ENCODE results near the gene RPS6KA3.
"Not testable (repeated sequence)": the region's sequence is repeated elsewhere in the genome, so short reads cannot be mapped to it uniquely, and the experiment has no call there.

The RPS6KA3 gene

DNA sequence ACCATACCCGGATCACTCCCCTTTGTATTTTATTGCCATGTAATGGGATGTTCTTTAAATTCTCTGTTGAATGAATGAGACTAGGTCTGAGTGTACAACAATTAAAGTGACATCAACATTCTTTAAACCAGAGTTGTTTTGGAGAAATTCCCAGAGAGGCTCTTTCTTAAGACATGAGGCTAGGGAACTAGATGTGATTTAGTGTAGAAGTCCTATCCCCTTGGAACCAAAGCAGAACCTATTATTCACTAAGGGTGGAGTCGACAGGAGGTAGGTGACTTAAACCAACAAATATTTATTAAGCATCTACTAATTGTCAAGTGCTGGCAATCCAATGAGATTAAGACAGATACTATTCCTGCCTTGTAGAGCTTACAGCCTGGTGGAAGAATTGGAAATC lies 126.7 kb downstream of the RPS6KA3 start:
- DNase-seq, result no peak

DNA sequence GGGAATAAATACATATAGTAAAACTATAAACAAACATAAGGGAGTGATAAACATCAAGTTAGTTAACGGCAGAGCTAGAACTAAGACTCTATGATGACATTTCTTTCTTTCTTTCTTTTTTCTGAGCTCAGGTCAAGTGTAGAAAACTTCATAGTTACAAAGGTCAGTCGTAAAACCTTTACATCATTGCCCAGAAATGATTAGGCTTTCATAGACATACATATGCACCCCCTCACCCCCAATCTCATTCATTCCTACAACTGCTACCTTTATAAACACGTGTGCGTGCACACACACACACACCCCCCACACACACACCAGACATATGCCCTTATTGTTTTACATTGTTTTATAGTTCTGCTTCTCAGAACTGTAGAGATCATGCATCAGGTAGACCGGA lies 130.8 kb downstream of the RPS6KA3 start:
- no peak for DNase-seq

DNA sequence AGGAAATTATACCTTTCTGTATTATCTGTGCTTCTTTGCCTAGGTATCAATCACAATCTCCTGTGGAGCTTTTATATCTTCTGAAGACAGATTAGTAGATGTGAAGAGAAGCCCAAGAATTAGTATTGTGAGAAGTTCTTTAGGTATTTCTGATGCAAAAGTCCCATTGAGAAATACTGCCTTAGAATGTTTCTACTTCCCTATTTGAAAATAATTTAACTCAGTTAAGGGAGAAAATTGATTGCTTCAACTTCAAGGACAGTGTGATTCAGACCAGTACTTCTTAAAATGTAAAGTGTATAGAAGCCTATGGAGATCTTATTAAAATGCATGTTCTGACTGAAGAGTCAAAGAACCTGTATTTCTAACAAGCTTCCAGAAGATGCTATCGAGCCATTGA lies 134.0 kb downstream of the RPS6KA3 start:
- no peak for DNase-seq

DNA sequence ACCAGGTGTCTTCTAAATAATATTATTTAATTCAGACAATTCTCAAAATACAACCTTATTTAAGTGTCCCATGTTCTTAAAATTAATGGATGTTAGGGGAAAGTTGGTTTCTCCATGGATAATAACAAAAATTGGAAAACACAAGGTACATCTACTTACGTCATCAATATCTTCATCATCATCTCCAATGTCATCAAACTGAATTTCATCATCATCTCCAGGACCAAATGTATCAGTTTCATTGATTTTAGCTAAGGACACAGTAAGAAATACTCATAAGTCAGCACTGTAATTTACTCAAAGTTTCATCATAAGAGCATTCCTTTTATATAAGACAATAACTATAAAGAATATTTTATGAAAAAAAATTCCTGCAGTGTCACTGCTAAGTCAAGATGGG lies 136.4 kb downstream of the RPS6KA3 start:
- no peak for DNase-seq

DNA sequence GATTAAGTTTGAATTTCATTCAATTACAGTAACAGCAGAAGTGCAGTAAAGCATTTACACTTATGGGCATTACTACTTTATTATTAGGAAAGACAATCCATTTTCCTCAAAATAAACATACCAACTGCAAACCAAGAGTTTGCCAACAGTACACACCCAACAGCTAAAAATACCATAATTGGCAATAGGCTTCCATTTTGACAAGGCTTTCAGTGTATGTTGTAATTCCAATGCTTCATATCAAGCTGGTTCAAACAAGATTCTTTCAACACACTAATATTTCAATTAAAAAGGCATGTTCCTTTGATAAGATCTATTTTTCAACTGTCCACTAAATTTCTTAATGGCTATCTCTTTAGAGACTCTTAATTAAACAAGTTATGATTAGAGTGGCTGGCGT lies 137.2 kb downstream of the RPS6KA3 start:
- no peak for DNase-seq

DNA sequence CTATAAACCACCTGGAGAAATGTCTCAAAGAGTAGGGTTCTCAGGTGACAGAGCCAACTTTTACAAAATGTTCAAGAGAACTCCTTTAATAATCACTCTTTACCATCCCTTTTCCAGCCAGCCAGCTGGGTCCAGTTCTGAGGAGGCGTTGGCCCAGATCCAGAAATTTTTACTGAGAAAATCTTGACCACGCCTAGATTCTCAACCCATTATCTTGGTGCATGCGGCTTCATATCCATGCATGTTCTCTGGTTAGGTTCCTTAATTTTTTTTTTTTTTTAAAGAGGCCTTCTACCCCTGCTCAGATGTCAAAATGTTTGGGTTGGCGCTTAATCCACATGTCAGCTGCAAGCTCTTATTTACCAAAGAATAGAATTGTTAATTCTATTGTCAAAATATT lies 138.0 kb downstream of the RPS6KA3 start:
- no peak for DNase-seq

DNA sequence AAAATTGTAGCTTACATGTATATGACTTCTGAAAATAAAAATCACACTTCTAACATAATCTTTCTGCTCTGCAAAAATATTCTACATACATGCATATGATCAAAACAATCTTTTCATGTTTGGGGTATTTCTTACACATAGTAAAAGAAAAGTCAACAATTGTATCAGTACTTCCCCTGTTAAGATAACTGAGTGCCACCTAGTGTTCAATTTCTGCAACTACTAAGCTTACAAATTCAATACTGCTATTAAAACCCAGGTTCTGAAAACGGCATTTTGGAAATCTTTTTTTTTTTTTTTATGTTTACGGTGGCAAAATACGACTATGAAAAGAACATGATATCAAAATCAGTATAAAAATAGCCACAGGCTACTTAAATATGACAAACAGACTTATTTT lies 139.3 kb downstream of the RPS6KA3 start:
- DNase-seq, result not testable (repeated sequence)

DNA sequence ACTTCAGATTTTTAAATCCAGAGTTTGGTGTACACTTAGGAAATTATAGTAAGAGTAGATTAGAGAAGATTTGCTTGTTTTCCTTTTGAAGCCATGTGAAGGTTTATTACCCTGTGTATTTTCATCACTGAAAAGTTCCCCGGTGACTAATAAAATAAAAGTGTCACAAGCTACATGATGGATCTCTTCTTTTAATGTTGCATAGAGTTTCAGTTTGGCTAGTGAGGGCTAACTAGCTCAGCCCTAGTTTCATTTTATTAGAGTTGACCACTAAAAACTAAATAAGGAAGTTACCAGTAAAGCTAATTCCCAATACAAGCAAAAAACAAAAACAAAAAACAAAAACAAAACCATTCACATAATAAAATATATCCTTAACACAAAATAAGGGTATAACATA lies 139.9 kb downstream of the RPS6KA3 start:
- DNase-seq, result not testable (repeated sequence)

DNA sequence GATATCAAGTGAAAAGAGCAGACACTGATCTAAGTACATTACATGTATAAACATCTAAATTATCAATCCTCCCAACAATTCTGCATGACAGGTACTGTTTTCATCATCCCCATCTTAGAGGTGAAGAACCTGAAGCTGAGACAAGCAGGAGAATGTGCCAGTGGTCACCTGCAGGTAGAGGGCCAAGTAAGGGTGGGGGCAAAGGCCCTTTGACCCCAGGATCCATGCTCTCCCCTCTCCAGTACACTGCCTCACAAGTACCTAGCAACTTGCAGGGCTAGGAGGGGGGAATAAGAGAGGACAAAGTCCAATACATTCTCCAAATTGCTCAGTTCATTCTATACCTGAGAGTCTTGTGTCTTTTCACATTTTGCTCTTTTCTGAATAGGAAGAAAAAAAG lies 141.7 kb downstream of the RPS6KA3 start:
- DNase-seq, result no peak

DNA sequence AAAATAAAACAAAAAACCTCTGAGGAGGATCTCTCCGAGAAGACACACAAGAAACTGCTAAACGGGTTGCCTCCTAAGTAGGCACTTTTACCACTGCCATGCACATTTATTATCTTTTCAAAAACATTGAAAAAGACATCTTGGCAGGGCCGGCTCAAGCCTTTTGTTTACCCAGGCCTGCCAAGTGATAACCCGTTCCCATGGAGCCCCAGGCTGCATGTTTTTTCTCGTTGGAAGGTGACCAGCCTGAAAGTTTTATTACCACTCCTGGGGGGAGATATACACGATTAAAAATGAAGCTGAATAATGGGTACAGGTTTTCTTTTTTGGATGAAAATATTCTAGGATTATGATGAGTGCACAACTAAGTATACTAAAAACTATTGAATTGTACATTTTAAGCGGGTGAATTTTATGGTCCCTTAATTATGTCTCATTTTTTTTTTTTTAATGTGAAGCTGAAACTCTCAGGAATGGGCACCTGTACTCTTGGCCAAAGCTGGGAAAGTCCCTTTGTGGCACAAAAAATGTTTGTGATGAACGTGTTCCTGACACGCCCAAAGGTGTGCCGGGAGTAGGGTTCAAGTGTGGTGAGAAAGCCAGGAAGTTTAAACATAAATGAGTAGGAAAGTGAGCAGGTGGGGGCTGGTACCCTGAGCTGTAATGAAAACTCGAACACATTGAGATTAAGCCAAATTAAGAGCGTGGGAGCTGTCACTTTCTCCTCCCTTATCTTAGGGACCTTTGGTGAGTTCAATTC lies 148.5 kb downstream of the RPS6KA3 start:
- DNase-seq, result no peak

DNA sequence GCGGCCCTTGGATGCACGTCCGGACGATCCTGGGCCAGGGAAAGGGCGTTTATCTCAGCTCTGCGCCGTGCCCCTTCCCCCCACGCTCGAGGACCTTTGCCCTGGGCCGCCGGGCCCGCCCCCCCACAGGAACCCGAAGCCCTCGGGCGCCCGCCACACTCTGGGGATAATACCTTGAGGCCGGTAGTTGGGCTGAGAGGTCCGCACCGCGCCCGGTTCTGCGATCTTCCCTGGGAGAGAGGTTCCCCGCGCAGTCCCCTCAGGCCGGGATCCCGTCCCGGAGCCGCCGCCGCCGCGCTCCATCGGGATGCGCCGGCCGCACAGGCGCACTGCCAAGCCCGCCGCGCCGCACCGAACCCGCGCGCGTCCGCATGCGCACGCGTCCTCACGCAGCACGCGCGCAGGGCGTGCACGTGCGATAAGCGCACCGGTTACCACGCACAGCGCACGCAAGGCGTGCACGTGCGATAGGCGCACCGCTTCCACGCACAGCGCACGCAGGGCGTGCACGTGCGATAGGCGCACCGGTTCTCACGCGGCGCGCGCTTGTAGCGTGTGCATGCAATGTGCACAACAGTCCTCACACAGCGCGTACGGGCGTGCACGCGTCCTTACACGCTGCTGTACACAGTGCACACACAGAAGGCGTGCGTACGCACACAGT lies 150.0 kb downstream of the RPS6KA3 start, which contains the start of gene MAP7D2:
MAP7D2 (minus strand) TSS at position 331 of the 664 bp plus-strand sequence; CDS start at position 303, 28 bp downstream.
- DNase-seq, result no peak

DNA sequence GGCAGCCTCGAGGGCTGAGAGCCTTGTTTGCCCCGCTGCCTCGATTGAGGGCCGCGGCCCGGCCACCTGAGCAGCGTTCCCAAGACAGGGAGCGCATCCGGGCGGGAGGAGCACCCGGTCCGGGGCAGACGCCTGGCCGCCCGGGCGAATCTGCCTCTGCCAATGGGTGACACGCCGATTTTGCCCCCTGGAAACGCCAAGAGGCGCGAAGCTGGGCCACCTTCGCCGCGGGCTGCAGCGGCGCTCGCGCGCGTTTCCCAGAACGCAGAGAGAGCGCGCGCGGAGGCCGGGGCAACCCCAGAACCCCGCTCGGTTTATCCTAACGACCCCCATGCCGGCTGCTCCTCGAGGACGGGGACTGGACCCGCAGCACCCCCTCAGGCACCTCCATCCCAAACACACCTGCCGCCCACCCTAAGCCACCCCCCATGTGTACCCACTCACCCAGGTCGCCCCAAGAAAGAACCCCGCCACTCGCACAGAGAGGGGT lies 150.6 kb downstream of the RPS6KA3 start:
- no peak for DNase-seq

DNA sequence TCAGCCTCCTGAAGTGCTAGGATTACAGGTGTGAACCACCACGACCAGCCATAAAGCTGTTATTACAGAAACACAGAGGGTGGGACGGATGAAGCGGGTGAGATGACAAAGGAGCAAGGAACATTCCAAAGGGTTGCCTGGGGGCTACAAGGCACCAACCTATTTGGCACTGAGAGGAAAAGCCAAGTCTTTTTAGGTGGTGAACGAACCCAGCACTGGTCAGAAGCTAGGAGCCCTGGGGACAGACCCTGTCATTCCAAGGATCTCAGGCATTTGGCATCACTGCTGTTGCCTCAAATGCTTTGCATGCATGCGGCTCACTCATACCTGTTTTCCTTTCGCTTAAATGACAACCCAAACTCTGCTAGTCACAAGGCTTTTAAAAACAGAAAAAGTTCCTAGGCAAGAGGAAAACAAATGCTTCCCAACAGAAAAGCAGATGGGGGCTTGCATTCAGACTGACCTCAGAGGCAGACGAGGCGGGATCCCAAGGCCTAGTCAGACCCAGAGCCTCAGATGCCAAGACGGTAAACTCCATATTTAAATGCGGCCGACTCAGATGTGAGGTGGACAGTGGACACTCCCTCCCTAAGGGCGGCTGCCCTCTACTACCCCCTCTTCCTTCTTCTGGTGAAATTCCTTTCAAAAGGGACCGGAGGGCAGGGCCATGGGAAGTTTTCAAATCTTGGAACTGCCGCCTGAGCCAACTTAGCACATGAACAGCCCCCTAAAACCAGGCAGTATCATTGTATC lies 154.5 kb downstream of the RPS6KA3 start:
- DNase-seq, result no peak

DNA sequence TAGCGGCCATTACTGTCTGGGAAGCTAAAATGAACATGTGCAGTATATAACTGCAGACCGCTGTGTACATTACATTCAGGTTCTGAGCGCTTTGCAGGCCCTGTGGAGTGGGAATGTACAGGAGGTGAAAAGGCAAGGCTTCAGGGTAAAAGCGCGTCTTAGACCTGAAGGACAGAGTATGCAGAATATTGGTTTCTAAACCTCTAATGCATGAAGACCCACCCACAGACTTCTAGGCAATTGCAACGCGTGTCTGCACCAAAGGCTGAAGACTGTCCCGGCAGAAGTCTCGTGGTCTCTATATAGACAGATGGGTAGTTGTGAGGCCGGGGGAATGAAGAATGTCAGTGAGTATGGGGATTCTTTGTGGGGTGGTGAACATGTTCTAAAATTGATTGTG lies 155.4 kb downstream of the RPS6KA3 start:
- DNase-seq, result no peak

DNA sequence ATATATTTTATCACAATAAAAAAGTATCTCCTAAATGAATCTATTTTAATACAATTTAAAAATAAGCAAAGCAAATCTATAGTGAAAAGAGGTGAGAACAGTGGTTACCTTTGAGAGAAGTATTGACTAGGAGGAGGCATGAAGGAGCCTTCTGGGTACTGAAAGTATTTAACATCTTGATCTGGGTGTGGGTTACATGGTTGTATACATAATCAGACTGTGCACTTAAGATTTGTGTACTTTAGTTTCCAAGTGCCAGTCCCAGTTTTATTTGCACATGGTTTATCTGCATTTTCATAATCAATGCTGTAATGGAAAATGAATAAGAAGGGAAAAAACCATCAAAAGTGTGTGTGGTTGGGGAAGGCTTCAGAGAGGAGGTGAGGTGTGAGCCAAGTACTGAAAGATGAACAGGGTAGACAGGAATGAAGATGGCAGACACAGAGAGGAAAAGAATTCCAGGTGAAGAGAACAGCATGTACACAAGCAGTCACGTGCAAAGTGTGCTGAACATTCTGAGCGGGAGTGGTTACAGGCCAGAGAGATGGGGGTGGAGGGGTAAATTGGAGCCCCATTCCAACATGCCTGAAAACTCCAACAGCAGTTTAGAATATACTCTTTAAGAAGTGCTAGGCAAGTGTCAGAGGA lies 164.7 kb downstream of the RPS6KA3 start:
- DNase-seq, result no peak
